ENCODE measurements around the gene STPG1. TPM values are rescaled to one million over a fixed set of nuclear protein-coding genes. Genes with fewer than 3 reads are reported as not detected.

STPG1 gene
- total RNA-seq, 1 donor from 2014 or later = 9.2 TPM

DNA sequence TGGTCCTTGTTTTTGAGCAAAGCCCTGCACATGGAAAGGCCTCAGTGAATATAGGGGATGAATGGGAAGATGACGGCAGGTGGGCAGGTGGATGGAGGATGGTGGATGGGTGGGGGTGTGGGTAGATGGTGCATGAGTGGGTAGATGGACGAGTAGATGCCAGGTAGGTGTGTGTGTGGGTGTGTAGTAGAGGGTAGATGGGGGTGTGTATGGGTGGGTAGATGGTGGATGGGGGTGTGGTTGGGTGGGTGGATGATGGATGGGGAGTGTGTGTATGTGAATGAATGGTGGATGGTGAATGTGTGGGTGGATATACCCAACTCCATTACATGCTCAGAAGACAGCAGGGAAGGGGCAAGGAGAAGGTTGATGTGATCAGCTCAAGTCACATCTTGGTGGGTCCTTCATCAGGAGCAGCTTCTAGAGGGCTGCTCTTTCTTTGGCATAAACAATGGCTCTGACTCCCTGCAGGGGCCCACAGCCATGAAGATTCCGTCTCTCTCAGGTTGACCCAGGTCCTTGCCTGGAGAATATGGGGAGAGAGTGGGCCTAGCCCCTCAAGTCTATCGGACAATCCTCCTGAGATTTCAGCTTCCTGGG, 60.2 kb downstream of the STPG1 start:
- FAIRE-seq = no peak
- no peak for DNase-seq (ENCODE audit: low read depth)

DNA sequence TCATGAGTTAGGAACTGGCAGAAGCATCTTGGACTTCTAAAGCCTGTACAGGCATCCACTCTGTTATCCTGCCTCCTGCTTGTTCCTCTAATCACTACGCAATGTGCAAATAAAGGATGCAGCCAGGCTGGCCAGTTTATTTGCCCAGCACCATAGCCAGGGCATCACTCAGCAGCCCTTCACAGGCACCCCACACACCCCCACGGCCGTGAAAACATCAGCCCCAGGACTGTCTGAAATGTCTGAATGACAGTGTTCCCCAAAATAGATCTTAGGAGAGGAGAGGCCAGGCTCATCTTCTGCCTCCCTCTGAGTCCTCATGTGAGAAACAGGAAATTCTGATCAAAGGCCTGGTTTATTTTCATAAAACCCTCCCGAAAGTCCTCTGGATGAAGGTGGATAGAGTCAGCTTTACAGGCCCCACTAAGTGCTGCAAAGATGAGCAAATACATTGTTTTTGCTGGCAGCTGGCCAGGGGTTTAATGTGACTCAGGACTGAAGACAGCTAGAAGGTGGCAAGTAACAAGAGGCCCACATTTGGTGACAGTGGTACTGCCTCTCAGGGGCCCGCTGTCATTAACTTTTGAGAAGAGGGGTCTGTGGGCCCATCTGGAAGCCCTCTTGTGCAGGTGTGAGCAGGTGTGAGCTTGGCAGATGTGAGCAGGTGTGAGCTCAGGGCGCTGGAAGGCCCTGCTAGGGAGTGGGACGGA, 61.5 kb downstream of the STPG1 start:
- H2AFZ ChIP-seq (ENCODE audit: low read depth, low read length) = no peak overlapping the region
- no peak overlapping the region for H3K4me3 Mint-ChIP-seq (ENCODE audit: unreplicated experiment)
- H3K4me1 Mint-ChIP-seq (ENCODE audit: low read depth, unreplicated experiment) = peaks cover 14% of the 10 kb centered on the region
- no peak for FAIRE-seq
- H3K36me3 ChIP-seq (ENCODE audit: insufficient read depth, low read length) = no peaks in the 10 kb centered on the region
- no peaks in the 10 kb centered on the region for H3K9me3 ChIP-seq (ENCODE audit: insufficient read depth, low read depth, low read length)
- H3K36me3 Mint-ChIP-seq (ENCODE audit: low read depth, unreplicated experiment) = peaks cover 3% of the 10 kb centered on the region
- H3K27ac ChIP-seq (ENCODE audit: low read depth, low read length) = no peak overlapping the region
- DNase-seq (ENCODE audit: low read depth) = peak; percentile 17
- H3K27ac Mint-ChIP-seq (ENCODE audit: unreplicated experiment) = no peak overlapping the region
- peak overlapping the region; percentile 26 for H3K4me2 ChIP-seq (ENCODE audit: low read length)
- peaks cover 2% of the 10 kb centered on the region for H3K9me3 Mint-ChIP-seq (ENCODE audit: unreplicated experiment)
- H3K9ac ChIP-seq (ENCODE audit: low read length) = no peak overlapping the region
- H3K79me2 ChIP-seq (ENCODE audit: insufficient read depth, low read length) = no peaks in the 10 kb centered on the region
- H3K27me3 Mint-ChIP-seq (ENCODE audit: low read depth, unreplicated experiment) = peaks cover 27% of the 10 kb centered on the region
- no peak for TF ChIP-seq EZH2 (IDR thresholded peaks at IDR 0.05; ENCODE audit: insufficient read depth, low read length)
- TF ChIP-seq, protein P1, sequence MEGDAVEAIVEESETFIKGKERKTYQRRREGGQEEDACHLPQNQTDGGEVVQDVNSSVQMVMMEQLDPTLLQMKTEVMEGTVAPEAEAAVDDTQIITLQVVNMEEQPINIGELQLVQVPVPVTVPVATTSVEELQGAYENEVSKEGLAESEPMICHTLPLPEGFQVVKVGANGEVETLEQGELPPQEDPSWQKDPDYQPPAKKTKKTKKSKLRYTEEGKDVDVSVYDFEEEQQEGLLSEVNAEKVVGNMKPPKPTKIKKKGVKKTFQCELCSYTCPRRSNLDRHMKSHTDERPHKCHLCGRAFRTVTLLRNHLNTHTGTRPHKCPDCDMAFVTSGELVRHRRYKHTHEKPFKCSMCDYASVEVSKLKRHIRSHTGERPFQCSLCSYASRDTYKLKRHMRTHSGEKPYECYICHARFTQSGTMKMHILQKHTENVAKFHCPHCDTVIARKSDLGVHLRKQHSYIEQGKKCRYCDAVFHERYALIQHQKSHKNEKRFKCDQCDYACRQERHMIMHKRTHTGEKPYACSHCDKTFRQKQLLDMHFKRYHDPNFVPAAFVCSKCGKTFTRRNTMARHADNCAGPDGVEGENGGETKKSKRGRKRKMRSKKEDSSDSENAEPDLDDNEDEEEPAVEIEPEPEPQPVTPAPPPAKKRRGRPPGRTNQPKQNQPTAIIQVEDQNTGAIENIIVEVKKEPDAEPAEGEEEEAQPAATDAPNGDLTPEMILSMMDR (IDR thresholded peaks at IDR 0.05; ENCODE audit: insufficient read depth, low read depth, low read length) = no peak
- H3K27me3 ChIP-seq (ENCODE audit: insufficient read depth, low read length) = no peaks in the 10 kb centered on the region
- H3K4me3 ChIP-seq (ENCODE audit: insufficient read depth, low read depth, low read length) = no peak overlapping the region
- no peaks in the 10 kb centered on the region for H4K20me1 ChIP-seq (ENCODE audit: insufficient read depth, low read length)
- H3K4me1 ChIP-seq (ENCODE audit: insufficient read depth, low read length) = peaks cover 19% of the 10 kb centered on the region

More for the DNA sequence above, 60.2 kb downstream of the STPG1 start:
- Mint-ChIP-seq H3K4me3 (ENCODE audit: unreplicated experiment) (no peak overlapping the region), H3K36me3 (ENCODE audit: low read depth, unreplicated experiment) (peaks cover 7% of the 10 kb centered on the region), H3K27me3 (ENCODE audit: low read depth, unreplicated experiment) (peaks cover 20% of the 10 kb centered on the region), H3K9me3 (ENCODE audit: unreplicated experiment) (peaks cover 2% of the 10 kb centered on the region), H3K27ac (ENCODE audit: unreplicated experiment) (no peak overlapping the region), H3K4me1 (ENCODE audit: low read depth, unreplicated experiment) (peaks cover 14% of the 10 kb centered on the region)
- Histone ChIP-seq H2AFZ (ENCODE audit: low read depth, low read length) (no peak overlapping the region), H3K36me3 (ENCODE audit: insufficient read depth, low read length) (no peaks in the 10 kb centered on the region), H3K79me2 (ENCODE audit: insufficient read depth, low read length) (no peaks in the 10 kb centered on the region), H3K27me3 (ENCODE audit: insufficient read depth, low read length) (no peaks in the 10 kb centered on the region), H3K4me1 (ENCODE audit: insufficient read depth, low read length) (peaks cover 19% of the 10 kb centered on the region), H3K9me3 (ENCODE audit: insufficient read depth, low read depth, low read length) (no peaks in the 10 kb centered on the region), H3K4me3 (ENCODE audit: insufficient read depth, low read depth, low read length) (no peak overlapping the region), H3K27ac (ENCODE audit: low read depth, low read length) (no peak overlapping the region), H3K4me2 (ENCODE audit: low read length) (no peak overlapping the region), H4K20me1 (ENCODE audit: insufficient read depth, low read length) (no peaks in the 10 kb centered on the region), H3K9ac (ENCODE audit: low read length) (no peak overlapping the region)
- TF ChIP-seq, protein P1 (IDR thresholded peaks at IDR 0.05; ENCODE audit: insufficient read depth, low read depth, low read length) = no peak
- TF ChIP-seq EZH2 (IDR thresholded peaks at IDR 0.05; ENCODE audit: insufficient read depth, low read length) = no peak

DNA sequence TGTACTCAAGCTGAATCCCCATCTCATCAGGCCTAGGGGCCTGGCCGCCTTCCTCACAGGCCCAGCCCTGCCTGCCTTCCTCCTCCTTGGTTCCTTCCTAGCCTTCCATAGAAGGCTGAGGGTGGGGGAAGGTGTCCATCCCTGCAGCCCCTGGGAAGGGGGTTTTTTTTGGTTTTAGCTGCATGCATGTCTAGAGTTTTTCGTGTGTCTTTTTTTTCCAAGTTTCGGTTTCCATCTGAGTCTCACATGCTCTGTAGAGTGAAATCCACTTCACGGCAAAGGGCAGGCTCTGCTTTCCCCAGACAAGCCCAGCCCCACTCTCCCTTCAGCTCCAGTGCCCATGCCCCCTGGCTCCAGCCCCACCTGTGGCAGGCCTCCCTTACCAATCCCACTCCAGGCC, 62.3 kb downstream of the STPG1 start:
- H3K27ac Mint-ChIP-seq (ENCODE audit: unreplicated experiment) = no peak overlapping the region
- no peaks in the 10 kb centered on the region for H3K27me3 ChIP-seq (ENCODE audit: insufficient read depth, low read length)
- H3K36me3 ChIP-seq (ENCODE audit: insufficient read depth, low read length) = no peaks in the 10 kb centered on the region
- no peaks in the 10 kb centered on the region for H4K20me1 ChIP-seq (ENCODE audit: insufficient read depth, low read length)
- H3K9me3 Mint-ChIP-seq (ENCODE audit: unreplicated experiment) = peaks cover 2% of the 10 kb centered on the region
- H3K27me3 Mint-ChIP-seq (ENCODE audit: low read depth, unreplicated experiment) = peaks cover 29% of the 10 kb centered on the region
- no peak overlapping the region for H2AFZ ChIP-seq (ENCODE audit: low read depth, low read length)
- H3K4me1 ChIP-seq (ENCODE audit: insufficient read depth, low read length) = peaks cover 19% of the 10 kb centered on the region
- FAIRE-seq = no peak
- peak overlapping the region; percentile 50 for H3K4me3 Mint-ChIP-seq (ENCODE audit: unreplicated experiment)
- H3K79me2 ChIP-seq (ENCODE audit: insufficient read depth, low read length) = no peaks in the 10 kb centered on the region
- DNase-seq (ENCODE audit: low read depth) = no peak
- no peaks in the 10 kb centered on the region for H3K9me3 ChIP-seq (ENCODE audit: insufficient read depth, low read depth, low read length)
- no peak overlapping the region for H3K4me3 ChIP-seq (ENCODE audit: insufficient read depth, low read depth, low read length)
- TF ChIP-seq, protein P1 (IDR thresholded peaks at IDR 0.05; ENCODE audit: insufficient read depth, low read depth, low read length) = no peak
- no peak overlapping the region for H3K4me2 ChIP-seq (ENCODE audit: low read length)
- H3K4me1 Mint-ChIP-seq (ENCODE audit: low read depth, unreplicated experiment) = peaks cover 14% of the 10 kb centered on the region
- H3K9ac ChIP-seq (ENCODE audit: low read length) = no peak overlapping the region
- peaks cover 3% of the 10 kb centered on the region for H3K36me3 Mint-ChIP-seq (ENCODE audit: low read depth, unreplicated experiment)
- no peak overlapping the region for H3K27ac ChIP-seq (ENCODE audit: low read depth, low read length)

Data from astrocyte (in vitro differentiated cells and primary cell).